HG02571 (cell line): Measurements from ENCODE around the gene BPIFB3.
"Not testable (repeated sequence)": the region's sequence is repeated elsewhere in the genome, so short reads cannot be mapped to it uniquely, and the experiment has no call there.

Experiments
- ATAC-seq: cut with Tn5 transposase; IDR thresholded peaks from one replicate; pipeline ENCODE4 v1.9.1; 2021; ENCODE audit warnings: mild to moderate bottlenecking, moderate library complexity; ENCODE audit not compliant: unreplicated experiment

The BPIFB3 gene

DNA sequence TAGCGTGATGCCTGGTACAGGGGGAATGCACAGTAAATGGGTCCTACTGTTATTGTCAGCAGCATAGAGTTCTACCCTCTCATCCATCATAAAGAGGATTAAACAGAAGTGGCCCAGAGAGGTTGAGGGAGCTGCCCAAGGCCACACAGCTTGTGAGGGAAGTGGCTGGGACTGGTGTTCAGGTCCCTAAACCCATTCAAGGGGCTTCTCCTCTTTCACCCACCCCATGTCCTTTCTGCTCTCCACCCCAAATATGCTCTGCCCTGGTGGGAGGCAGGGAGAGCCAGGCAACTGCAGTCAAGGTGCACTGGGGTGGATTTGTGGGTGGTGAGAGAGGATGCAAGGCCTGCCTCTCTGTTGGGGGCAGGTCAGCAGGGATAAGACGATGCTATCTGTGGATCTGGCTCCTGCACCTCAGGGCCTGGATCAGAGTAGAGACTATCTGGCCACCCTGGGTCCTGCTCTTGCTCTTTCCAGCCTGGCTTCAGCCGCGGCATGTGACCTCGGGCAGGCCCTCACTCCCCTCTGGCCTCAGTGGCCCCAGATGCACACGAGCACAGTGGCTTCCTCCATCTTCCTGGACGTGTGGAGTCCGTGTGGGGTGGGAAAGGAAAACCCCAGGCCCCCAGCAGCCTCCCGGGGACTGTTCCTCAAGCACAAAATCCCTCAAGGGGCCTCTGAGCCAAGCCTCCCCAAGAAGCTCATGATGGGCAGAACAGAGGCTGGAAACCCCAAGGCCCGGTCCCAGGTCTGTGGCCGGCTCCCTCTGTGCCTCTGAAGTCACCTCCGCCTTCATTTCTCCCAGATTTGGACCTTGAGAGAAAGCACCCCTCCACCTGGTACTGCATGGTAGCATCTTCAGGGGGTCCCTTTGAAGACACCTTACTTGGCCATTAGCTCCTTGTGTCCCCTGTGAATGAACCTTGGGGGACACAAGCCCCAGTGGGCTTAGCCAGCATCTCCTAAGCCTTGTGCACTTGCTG, 25.6 kb upstream of the BPIFB3 start:
- no peak for ATAC-seq

DNA sequence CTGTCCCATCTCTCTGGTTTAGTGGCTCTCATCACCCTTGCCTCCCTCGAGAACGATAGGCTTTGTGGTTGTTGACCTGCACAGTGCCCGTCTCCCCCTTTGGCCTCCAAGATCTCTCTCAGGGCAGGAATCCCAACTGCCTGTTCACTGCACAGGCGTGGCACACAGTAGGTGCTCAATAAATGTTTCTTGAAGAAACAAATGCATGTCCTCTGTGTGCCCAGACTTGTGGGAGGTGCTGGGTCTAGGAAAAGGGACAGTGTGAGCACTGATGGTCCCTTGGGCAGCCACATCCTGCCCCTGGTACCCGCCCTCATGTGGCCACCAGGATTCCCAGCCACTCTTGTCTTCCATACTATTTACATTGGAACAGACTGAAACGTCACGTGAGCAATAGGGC, 24.8 kb upstream of the BPIFB3 start:
- no peak for ATAC-seq

DNA sequence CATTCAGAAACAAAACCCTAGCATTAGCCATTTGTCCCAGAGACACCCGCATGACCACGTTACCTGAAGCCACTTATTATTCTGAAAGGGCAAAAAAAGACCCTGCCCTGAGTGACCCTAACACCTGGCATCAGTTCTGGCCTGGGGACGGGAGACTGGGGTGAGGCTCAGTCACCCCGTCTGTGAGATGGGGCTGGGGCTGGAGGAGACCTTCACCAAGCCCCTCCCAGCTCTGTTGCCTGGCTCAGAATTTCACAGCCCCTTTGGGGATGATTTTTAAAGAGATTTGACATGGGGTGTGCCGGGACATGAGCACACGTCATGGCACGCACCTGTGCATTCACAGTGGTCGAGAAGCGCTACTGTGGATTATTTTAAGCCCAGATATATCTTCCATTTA, 23.6 kb upstream of the BPIFB3 start:
- ATAC-seq: no peak

DNA sequence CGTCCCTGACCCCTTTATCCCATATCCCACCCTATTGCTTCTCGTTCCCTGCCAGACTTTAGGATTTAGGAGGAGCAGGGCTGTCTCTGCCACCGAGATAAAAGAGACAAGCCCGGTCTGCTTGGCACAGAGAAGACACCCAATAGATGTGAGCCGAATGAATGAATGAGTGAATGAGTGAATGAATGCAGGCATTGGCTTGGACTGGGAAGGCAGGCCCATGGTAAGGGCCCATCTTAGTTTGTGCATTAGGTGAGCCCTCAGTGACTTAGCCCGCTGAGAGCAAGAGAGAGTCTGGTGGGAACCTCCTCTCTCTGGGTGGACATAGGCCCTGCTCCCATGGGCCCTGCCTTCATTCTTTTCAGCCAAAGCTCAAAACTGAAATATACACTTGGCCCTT, 23.1 kb upstream of the BPIFB3 start:
- ATAC-seq: no peak

DNA sequence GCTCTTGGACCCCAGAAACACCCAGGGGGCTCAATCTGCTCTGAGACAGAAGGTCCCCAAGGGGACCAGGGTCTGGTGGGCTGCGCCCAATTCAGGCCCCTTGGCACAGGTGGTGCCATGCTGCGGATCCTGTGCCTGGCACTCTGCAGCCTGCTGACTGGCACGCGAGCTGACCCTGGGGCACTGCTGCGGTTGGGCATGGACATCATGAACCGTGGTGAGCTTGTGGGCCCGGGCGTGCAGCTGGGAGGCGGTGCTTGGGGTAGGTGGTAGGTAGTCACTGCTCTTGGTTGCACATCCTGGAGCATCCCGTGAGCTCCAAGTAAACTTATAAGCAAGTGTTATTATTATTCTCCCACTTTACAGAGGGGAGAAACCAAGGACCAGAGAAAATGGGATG, 22.2 kb upstream of the BPIFB3 start, which contains the start of gene BPIFB6:
TSS of gene BPIFB6 (plus strand) at position 118 of the 400 bp plus-strand sequence. CDS start at position 118, 0 bp downstream.
- ATAC-seq: no peak

DNA sequence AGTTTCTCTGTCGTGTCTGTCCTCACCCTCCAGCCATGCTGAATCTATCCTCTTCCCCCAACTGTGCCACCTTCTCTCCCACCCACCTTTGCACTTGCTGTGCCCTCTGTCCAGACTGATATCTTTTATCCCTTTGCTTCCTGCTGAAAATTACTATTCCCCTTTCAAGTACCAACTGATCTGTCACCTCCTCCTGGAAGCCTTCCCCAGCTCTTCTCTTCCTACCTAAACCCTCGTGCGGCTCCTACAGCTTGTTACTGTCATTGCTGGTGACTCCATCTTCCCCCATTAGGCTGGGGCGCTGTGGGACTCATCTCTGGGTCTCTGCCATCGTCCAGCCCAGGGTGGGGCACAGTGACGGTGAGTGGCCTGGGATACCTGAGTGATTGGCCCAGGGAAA, 21.1 kb upstream of the BPIFB3 start:
- no peak for ATAC-seq

DNA sequence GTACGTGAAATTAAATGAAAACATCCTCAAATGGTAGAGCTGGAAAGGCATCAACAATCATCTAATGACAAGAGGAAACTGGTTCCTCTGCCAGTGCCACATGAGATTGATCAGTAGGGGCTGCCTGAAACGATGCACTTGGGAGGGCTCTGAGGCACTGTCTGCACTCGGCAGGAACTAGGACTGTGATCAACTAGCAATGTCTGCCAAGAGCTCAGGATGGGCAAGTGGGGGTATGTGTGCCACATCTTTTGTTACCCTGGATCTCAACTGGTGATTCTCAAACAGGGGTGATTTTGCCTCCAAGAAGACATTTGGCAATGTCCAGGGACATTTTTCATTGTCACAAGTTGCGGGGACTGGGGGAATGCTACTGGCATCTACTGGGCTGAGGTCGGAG, 20.3 kb upstream of the BPIFB3 start:
- no peak for ATAC-seq

DNA sequence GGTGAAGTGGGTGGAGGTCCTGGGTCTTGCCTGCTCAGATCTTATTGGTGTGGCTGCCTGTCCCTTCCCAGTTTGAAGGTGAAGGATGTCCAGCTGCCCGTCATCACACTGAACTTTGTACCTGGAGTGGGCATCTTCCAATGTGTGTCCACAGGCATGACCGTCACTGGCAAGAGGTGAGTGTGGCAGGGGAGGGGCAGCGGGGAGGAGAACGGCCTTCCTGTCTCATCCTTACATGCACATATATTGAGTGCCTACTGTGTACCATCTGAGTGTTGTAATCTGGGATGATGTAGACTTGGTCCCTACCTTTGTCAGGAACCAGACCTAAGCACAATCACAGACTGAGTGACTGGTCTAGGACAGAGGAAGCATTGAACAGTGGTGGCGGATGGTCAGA, 19.6 kb upstream of the BPIFB3 start:
- no peak for ATAC-seq

DNA sequence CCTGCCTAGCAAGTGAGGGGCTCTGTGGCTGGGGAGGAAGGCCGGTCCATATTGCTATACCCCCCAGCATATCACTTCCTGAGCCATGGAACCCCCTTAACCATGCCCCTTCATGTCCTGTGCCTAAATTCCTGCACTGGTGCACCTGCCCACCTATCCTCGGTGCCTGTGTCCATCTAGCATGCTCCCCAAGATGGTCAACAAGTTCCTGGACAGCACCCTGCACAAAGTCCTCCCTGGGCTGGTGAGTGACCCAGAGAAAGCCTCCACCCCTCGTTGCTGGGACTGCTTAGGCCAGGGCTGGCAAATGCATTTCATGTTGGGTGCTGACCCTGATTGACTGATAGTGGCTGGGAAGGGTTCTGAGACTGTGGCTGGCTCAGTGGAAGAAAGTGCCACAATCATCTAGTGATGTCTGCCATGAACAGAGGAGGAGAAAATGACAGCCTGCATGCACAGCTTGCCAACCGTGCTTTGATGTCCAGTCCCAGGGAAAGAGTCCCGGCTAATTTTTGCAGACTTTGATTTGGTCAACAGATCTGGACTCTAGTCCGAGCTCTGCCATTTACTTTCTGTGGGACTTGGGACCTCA, 18.7 kb upstream of the BPIFB3 start:
- no peak for ATAC-seq

DNA sequence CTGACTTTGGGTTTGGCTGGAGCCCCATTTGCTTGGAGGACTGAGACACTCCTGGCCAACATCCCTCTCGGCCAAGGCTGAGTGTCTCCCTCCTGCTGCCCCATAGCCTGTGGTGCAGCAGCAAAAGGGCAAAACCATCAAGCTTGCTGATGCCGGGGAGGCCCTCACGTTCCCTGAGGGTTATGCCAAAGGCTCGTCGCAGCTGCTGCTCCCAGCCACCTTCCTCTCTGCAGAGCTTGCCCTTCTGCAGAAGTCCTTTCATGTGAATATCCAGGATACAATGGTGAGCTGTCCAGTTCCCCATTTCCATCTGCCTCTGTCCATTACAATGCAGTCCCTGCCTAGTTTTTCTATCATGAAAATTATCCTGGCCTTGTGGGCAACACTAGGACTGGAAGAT, 16.2 kb upstream of the BPIFB3 start:
- no peak for ATAC-seq

DNA sequence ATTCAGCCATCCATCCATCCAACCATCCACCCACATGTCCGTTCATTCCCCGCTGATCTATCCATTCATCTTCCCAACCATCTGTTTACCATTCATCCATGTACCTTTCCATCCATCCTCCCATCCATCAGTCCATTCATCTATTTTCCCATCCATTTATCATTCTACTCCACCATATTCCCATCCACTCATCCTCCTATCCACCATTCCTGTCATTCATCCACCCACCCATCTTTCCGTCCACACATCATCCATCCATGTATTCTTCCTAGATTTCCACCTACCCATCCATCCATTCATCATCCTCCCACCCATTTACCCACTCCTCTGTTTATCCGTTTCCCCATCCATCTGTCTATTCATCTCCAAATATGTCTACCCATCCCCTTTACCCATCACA, 15.5 kb upstream of the BPIFB3 start:
- ATAC-seq: no peak

DNA sequence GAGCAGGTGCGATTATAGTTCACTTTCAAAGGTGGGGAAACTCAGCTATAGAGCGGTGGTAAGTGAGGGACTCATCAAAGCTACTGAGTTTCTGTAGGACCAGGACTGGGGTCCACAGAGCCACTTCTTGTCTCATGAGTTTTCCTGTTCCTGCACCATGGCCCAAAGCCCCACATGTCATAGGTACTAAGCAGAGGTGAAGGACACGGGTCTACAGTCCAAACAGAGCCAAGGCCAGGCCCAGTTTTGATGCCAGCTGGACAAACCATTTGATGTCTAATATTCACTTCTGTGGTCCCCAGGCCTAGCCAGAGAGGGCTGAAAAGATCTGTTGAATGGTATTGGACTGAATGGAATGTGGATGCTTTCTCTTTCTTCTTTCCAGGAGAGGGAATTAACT, 11.3 kb upstream of the BPIFB3 start:
- ATAC-seq: no peak

DNA sequence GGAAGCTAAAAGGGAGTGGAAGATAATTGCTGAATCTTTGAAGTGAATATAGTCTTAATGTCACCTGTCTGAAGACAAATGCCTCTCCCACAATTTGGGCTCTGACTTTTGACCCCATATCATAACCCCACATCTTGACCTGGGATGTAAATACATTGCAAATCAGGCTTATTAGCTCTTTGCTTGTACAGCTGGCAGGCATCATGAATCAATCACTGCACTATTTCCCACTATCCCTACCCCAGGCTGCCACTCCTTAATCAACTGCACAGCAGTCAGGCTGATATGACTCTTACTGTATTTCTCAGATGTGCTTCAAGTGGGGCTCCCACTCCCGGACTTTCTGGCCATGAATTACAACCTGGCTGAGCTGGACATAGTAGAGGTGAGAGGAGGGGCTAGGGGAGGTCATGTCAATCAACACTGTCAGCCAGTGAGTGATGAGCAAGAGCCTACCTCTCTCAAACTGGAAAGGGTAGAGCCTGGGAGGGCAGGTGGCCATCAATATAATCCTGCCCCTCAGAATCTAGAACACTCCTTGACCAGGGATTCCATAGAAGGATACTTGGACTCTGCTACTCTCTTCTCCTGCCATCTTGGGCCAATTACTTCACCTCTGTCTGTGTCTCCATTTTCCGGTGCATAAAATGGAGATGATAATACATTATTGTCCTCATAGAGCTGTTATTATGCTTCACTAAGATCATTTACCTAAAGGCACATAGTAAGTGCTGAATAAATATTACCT, 10.5 kb upstream of the BPIFB3 start:
- ATAC-seq: no peak

DNA sequence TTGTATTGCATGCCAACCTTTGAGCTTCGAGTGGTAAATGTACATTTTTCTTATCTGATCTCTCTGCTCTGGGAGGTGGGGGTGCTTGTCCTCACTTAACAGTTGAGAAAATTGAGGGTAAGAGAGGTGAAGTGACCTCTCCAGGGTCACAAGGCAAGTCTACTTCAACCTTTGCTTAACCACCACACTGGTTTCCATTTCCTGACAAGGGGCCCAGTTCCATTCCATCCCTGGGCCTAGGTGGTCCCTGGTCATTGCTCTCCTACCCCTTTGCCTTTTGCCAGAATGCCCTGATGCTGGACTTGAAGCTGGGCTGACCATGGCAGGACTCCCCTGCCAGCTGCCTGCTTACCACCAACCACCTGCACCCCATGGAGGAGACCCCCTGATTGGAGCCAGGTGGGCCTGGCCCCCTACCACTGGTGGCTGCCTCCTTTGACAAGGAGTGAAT, 9.9 kb upstream of the BPIFB3 start:
- ATAC-seq: no peak

DNA sequence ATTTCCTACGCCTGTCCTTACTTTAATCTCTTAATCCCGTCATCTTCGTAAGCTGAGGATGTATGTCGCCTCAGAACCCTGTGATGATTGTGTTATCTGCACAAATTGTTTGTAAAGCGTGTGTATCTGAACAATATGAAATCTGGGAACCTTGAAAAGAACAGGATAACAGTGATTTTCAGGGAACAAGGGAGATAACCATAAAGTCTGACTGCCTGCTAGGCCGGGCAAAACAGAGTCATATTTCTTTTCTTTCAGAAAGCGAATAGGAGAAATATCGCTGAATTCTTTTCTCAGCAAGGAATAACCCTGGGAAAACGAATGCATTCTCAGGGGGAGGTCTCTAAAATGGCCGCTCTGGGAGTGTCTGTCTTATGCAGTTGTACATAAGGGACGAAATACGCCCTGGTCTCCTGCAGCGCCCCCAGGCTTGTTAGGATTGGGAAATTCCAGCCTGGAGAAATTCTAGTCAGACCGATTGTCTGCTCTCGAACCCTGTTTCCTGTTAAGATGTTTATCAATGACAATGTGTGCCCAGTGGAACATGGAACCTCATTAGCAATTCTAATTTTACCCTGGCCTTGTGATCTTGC, 8.5 kb upstream of the BPIFB3 start:
- ATAC-seq: not testable (repeated sequence)

DNA sequence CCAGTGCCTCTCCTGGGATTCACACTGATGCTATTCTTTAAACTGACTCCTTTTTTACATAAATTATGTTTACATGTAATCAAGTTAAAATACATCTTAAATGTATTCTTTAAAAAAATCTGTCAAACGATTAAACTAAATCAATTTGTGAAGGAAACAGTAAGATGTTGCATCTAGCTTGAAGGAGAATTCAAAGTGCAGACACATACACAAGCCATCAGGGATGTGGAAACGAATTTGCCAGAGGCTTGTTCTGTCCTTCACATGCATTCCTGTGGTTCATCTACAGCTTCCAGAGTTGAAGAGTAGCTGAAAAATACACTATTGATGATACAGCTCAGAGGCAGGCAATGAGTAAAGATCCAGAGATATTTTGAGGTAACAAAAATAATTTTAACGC, 7.3 kb upstream of the BPIFB3 start:
- ATAC-seq: no peak

DNA sequence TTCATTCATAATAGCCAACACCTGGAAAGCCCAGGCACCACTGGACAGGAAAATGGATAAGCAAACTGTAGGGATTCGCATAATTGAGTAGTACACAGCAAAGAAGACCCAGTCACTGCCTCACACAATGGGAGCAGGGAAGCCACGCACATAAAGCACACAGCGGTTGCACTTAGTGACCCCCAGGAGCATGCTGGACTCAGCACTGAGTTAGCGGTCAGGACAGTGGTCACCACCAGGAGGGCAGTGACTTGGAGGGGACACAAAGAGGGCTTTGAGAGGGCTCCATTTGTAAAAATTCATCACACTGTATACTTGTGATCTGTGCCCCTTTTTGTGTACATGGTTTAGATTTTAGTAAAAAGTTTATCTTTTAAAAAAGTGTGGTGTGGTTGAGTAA, 2.4 kb upstream of the BPIFB3 start:
- no peak for ATAC-seq

DNA sequence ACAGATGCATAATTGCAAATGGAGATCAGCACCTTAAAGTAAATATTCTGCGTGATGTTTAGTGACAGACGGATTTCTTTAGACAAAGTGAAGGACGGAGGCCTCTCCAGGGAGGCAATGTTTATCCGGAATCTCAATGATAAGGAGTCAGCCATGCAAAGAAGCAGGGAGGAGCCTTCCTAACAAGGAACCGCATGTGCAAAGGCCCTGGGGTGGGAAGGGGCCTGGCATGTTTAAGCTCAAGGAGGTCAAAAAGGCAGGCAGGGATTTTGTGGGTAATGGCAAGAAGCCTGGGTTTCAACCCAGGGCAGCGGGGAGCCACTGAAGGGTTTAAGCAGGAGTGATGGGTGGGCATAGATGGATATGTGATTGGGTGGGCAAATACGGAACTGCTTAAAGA, 678 bp downstream of the BPIFB3 start:
- no peak for ATAC-seq

DNA sequence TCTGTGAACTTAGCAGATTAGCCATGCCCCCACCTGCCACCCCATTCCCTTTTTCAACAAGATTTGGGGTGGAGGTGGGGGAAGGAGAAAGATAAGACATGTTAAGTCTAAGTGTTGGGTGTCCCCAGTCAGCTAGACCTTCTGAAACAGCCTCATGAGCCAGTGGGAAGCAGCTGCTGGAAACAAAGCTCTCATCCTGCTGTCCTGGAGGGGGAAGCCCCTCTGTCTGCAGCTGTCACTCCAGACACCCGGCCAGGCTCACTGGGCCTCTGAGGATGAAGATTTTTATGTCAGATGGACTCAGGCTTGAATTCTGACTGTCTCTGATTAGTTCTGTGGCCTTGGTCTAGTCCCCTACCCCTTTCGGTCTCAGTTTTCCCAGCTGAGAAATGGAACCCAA, 1.1 kb downstream of the BPIFB3 start:
- no peak for ATAC-seq

DNA sequence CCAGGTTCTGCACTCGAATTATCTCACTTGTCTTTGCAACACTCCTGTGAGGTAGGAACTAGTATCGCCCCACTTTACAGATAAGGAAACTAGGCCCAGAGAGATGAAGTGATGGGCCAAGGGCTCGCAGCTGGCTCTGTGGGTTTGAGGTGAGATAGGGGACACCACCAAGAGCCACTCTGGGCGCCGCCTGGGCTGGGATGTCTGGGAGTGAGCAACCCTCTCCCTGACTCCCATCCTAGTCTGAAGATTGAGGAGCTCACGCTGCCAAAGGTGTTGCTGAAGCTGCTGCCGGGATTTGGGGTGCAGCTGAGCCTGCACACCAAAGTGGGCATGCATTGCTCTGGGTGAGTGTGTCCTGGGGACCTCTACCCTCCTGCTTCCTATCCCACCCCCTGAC, 5.4 kb downstream of the BPIFB3 start:
- ATAC-seq: no peak

DNA sequence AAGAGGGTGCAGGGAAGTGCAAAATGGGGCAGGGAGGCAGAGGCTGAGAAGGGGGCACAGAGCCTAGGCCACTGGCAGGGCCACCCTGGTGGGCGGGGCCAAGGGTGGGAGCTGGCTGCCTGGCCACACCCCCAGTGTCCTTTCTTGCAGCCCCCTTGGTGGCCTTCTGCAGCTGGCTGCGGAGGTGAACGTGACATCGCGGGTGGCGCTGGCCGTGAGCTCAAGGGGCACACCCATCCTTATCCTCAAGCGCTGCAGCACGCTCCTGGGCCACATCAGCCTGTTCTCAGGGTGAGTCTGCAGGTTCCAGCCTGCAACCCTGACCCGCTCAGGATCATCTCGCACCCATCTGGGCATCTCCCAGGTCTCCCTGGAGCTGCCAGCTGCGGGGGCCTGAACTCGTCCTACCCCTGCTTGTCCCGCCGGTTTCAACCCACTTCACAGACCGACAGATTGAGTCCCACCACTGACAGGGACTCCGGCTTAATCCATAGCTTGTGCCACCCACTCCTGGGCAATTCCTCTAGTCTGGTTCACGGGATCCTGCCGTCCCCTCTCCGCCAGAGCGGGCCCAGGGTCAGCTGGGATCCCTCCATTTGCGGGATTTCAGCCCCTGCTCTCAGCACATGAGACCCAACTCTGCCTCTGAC, 6.2 kb downstream of the BPIFB3 start:
- no peak for ATAC-seq
